ENCODE measurements around the gene PRMT1. TPM values are rescaled to one million over a fixed set of nuclear protein-coding genes. Genes with fewer than 3 reads are reported as not detected.
"Not testable (repeated sequence)": the region's sequence is repeated elsewhere in the genome, so short reads cannot be mapped to it uniquely, and the experiment has no call there.

PRMT1 gene
- total and polyA plus RNA-seq, 9 of the 15 experiments (the other 6 are each of a cell fraction or from before 2014, with no cell fraction given) = 13.3 to 464 (median 326) TPM

GRCh38 chr19:49632576-49632975 lies 44.5 kb upstream of the PRMT1 start:
- Histone ChIP-seq H3K36me3 (ENCODE audit: control insufficient read depth, insufficient read depth, low read length) (no peaks in the 10 kb centered on the region; the same call in 2 of the 3 replicates), H2AFZ (ENCODE audit: low read depth, low read length) (no peak overlapping the region), H4K20me1 (replicated peaks; ENCODE audit: control insufficient read depth, insufficient read depth, low read length) (no peaks in the 10 kb centered on the region), H3K79me2 (ENCODE audit: control insufficient read depth, insufficient read depth, low read length) (no peaks in the 10 kb centered on the region), H3K4me3 (no peak overlapping the region), H3K9ac (ENCODE audit: insufficient read depth in 1 of 2, low read depth in 2 of 2, low read length in 2 of 2) (peak overlapping the region in 1 of 2 experiments; percentile 29; a peak in 1 of 4 replicates), H3K27ac (ENCODE audit: extremely low read depth, low read depth, low read length) (no peak overlapping the region), H3K4me2 (ENCODE audit: insufficient read depth, low read length) (no peak overlapping the region), H3K9me3 (replicated peaks; ENCODE audit: control insufficient read depth, insufficient read depth, low read depth, low read length) (no peaks in the 10 kb centered on the region), H3K4me1 (replicated peaks in 1 of 2; ENCODE audit: control insufficient read depth in 2 of 2, insufficient read depth in 2 of 2, low read length in 2 of 2) (peaks cover 6 to 23% of the 10 kb centered on the region in 2 experiments; a peak in 3 of 5 replicates), H3K27me3 (ENCODE audit: control insufficient read depth in 2 of 2, insufficient read depth in 2 of 2, low read length in 2 of 2) (no peaks in the 10 kb centered on the region), H3K9me1 (ENCODE audit: control insufficient read depth, insufficient read depth, low read length) (no peaks in the 10 kb centered on the region)
- BruUV-seq (replicated peaks) = no TSS peak
- ChIA-PET POLR2A (interaction anchor here (0.6 kb wide), 1 partner anchor 35 kb away, joined by 3 read pairs; no protein-coding TSS in a partner anchor), CTCF (ENCODE audit: low intra/inter-chr PET ratio) (no interaction called here)
- DNase-seq (ENCODE audit: extremely low read depth in 1 of 4, low spot score in 3 of 4) (no peak), ATAC-seq (no peak), FAIRE-seq (peak; percentile 35)
- 85% methylated on average over 5 of the region's 5 CpGs for WGBS (ENCODE audit: insufficient coverage, low coverage, missing lambda C conversion rate)
- in situ Hi-C loops (cut with MboI) = no loop called here
- TF ChIP-seq WHSC1 (IDR thresholded peaks at IDR 0.05; ENCODE audit: low read length) (no peak), ZNF121 (CRISPR knock-in tag; conservative IDR thresholded peaks at IDR 0.05) (peak; percentile 56; the same call in 1 of the 2 replicates), VEZF1 (CRISPR knock-in tag; IDR thresholded peaks at IDR 0.05) (no peak), ZMIZ1 (IDR thresholded peaks at IDR 0.05; ENCODE audit: low read depth in 2 of 2, low read length in 2 of 2) (no peak)
- intact Hi-C loops (cut with micrococcal nuclease) = no loop called here

GRCh38 chr19:49633273-49633672 lies 43.8 kb upstream of the PRMT1 start:
- Histone ChIP-seq H3K4me1 (replicated peaks in 1 of 2; ENCODE audit: control insufficient read depth in 2 of 2, insufficient read depth in 2 of 2, low read length in 2 of 2) (peaks cover 12 to 29% of the 10 kb centered on the region in 2 experiments), H3K9ac (ENCODE audit: insufficient read depth in 1 of 2, low read depth in 2 of 2, low read length in 2 of 2) (peak overlapping the region in 1 of 2 experiments; percentile 22; a peak in 1 of 4 replicates)
- 64% methylated on average over 9 of the region's 9 CpGs for WGBS (ENCODE audit: insufficient coverage, low coverage, missing lambda C conversion rate)
- H3K79me2 ChIP-seq (ENCODE audit: control insufficient read depth, insufficient read depth, low read length); ATAC-seq; H3K27ac ChIP-seq (ENCODE audit: extremely low read depth, low read depth, low read length); H2AFZ ChIP-seq (ENCODE audit: low read depth, low read length); H3K4me2 ChIP-seq (ENCODE audit: insufficient read depth, low read length); intact Hi-C loops (cut with micrococcal nuclease); H4K20me1 ChIP-seq (replicated peaks; ENCODE audit: control insufficient read depth, insufficient read depth, low read length); H3K9me3 ChIP-seq (replicated peaks; ENCODE audit: control insufficient read depth, insufficient read depth, low read depth, low read length); BruUV-seq (replicated peaks); H3K9me1 ChIP-seq (ENCODE audit: control insufficient read depth, insufficient read depth, low read length); CTCF ChIA-PET (ENCODE audit: low intra/inter-chr PET ratio); H3K27me3 ChIP-seq (ENCODE audit: control insufficient read depth in 2 of 2, insufficient read depth in 2 of 2, low read length in 2 of 2); POLR2A ChIA-PET; DNase-seq (ENCODE audit: extremely low read depth in 1 of 4, low spot score in 3 of 4); H3K4me3 ChIP-seq; in situ Hi-C loops (cut with MboI); H3K36me3 ChIP-seq (ENCODE audit: control insufficient read depth, insufficient read depth, low read length): not testable (repeated sequence)
- FAIRE-seq = peak; percentile 26
